Measurements from ENCODE around the gene AUTS2. TPM values are rescaled to one million over a fixed set of nuclear protein-coding genes. Genes with fewer than 3 reads are reported as not detected.

AUTS2 gene
- total RNA-seq, 1 experiment from 2014 or later, result not detected

DNA sequence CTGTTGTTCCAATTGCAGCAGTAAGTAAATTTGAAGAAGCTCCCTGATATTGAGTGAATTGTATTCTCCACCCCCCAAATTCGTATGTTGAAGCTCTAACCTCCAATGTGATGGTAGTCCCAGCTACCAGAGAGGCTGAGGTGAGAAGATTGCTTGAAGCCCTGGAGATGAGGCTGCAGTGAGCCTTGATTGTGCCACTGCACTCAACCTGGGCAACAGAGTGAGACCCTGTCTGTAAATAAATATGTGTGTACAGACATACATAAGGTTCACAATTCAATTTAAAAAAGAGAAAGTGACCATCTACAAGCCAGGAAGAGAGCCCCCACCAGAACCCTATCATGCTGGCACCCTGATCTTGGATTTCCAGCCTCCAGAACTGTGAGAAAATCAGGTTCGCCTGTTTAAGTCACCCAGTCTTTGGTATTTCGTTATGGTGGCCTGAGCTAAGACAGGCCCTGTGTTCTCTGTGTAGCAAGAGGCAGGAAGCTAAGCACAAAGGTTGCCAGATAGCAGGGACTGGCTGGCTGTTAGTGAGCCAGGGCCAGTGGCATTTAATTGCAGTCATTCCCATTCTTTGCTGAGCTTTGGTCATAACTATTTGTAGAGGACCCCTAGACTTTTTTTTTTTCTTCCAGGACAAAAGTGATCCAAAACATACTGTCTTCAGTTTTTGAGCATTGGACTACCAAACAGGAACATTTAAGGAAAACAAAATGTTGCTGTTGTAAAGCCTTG, 45.6 kb downstream of the AUTS2 start:
- Mint-ChIP-seq H3K9me3 (ENCODE audit: low read depth, unreplicated experiment) (no peaks in the 10 kb centered on the region), H3K36me3 (ENCODE audit: insufficient read depth, unreplicated experiment) (no peaks in the 10 kb centered on the region), H3K27me3 (ENCODE audit: unreplicated experiment) (no peaks in the 10 kb centered on the region), H3K27ac (ENCODE audit: unreplicated experiment) (no peak overlapping the region), H3K4me3 (ENCODE audit: low read depth, unreplicated experiment) (no peak overlapping the region), H3K4me1 (ENCODE audit: low read depth, unreplicated experiment) (no peaks in the 10 kb centered on the region)
- CTCF ChIA-PET, result no interaction called here
- intact Hi-C loops (cut with micrococcal nuclease; ENCODE audit: unreplicated experiment), result no loop called here
- TF ChIP-seq CTCF (IDR thresholded peaks at IDR 0.05; ENCODE audit: unreplicated experiment), result no peak
- BruUV-seq (replicated peaks), result no TSS peak
- no peak for DNase-seq

- CTCF ChIA-PET, result no interaction called here
- Mint-ChIP-seq H3K27ac (ENCODE audit: unreplicated experiment) (no peak overlapping the region), H3K9me3 (ENCODE audit: low read depth, unreplicated experiment) (no peaks in the 10 kb centered on the region), H3K36me3 (ENCODE audit: insufficient read depth, unreplicated experiment) (no peaks in the 10 kb centered on the region), H3K27me3 (ENCODE audit: unreplicated experiment) (no peaks in the 10 kb centered on the region), H3K4me3 (ENCODE audit: low read depth, unreplicated experiment) (no peak overlapping the region), H3K4me1 (ENCODE audit: low read depth, unreplicated experiment) (no peaks in the 10 kb centered on the region)
- BruUV-seq (replicated peaks), result no TSS peak
- intact Hi-C loops (cut with micrococcal nuclease; ENCODE audit: unreplicated experiment), result no loop called here
- no peak for DNase-seq
- no peak for TF ChIP-seq CTCF (IDR thresholded peaks at IDR 0.05; ENCODE audit: unreplicated experiment)
Observed at GRCh38 chr7:69645683-69646082, 47.4 kb downstream of the AUTS2 start.

GRCh38 chr7:69651101-69651590, 52.9 kb downstream of the AUTS2 start:
- no TSS peak for BruUV-seq (replicated peaks)
- intact Hi-C loops (cut with micrococcal nuclease; ENCODE audit: unreplicated experiment), result no loop called here
- Mint-ChIP-seq H3K9me3 (ENCODE audit: low read depth, unreplicated experiment) (no peaks in the 10 kb centered on the region), H3K4me1 (ENCODE audit: low read depth, unreplicated experiment) (no peaks in the 10 kb centered on the region), H3K4me3 (ENCODE audit: low read depth, unreplicated experiment) (no peak overlapping the region), H3K27ac (ENCODE audit: unreplicated experiment) (no peak overlapping the region), H3K27me3 (ENCODE audit: unreplicated experiment) (no peaks in the 10 kb centered on the region), H3K36me3 (ENCODE audit: insufficient read depth, unreplicated experiment) (no peaks in the 10 kb centered on the region)
- no peak for DNase-seq
- CTCF ChIA-PET, result no interaction called here
- TF ChIP-seq CTCF (IDR thresholded peaks at IDR 0.05; ENCODE audit: unreplicated experiment), result no peak

DNA sequence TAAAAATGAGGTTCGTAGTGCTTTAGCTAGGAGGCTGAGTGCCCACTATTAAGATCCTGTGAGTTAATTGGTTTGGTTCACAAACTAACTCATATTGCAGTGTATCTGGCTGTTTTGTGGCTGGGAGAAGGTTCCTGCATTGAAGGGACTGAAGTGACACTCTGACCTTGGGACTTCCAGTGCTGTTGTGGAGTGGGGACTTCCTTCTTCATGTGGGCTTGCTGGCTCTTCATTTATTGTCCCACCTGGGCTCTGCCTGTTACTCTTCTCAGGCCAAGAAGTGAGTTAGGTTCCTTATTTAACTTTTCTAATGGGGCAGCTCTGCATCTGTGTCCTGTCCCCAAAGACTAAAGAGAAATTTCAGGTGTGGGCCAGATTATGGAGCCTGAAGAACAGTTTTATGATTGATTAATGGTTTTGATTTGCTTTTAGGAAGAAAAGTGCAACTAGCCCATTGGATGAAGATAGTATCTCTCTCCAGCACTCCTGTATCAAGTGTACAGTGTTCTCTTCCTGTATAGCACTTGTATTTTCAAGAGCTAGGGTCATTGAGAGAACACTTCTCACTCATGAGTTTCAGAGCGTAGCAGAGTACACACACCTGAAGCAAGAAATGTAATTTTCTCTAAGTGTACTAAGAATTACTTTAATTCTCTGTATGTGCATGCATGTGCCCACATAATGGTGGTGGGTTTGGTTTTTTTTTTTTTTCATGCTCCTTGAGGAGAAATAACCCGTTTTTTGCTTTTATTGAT, 54.8 kb downstream of the AUTS2 start:
- BruUV-seq (replicated peaks), result no TSS peak
- H3K4me3 Mint-ChIP-seq (ENCODE audit: low read depth, unreplicated experiment), result no peak overlapping the region
- no peaks in the 10 kb centered on the region for H3K27me3 Mint-ChIP-seq (ENCODE audit: unreplicated experiment)
- no peaks in the 10 kb centered on the region for H3K4me1 Mint-ChIP-seq (ENCODE audit: low read depth, unreplicated experiment)
- intact Hi-C loops (cut with micrococcal nuclease; ENCODE audit: unreplicated experiment), result no loop called here
- no peaks in the 10 kb centered on the region for H3K9me3 Mint-ChIP-seq (ENCODE audit: low read depth, unreplicated experiment)
- CTCF ChIA-PET, result no interaction called here
- DNase-seq, result no peak
- no peak for TF ChIP-seq CTCF (IDR thresholded peaks at IDR 0.05; ENCODE audit: unreplicated experiment)
- H3K36me3 Mint-ChIP-seq (ENCODE audit: insufficient read depth, unreplicated experiment), result no peaks in the 10 kb centered on the region
- H3K27ac Mint-ChIP-seq (ENCODE audit: unreplicated experiment), result no peak overlapping the region
